ENCODE measurements around the gene MAP2. TPM values are rescaled to one million over a fixed set of nuclear protein-coding genes. Genes with fewer than 3 reads are reported as not detected.

Gene MAP2
- total RNA-seq, 1 experiment from 2014 or later: 7.6 TPM

DNA sequence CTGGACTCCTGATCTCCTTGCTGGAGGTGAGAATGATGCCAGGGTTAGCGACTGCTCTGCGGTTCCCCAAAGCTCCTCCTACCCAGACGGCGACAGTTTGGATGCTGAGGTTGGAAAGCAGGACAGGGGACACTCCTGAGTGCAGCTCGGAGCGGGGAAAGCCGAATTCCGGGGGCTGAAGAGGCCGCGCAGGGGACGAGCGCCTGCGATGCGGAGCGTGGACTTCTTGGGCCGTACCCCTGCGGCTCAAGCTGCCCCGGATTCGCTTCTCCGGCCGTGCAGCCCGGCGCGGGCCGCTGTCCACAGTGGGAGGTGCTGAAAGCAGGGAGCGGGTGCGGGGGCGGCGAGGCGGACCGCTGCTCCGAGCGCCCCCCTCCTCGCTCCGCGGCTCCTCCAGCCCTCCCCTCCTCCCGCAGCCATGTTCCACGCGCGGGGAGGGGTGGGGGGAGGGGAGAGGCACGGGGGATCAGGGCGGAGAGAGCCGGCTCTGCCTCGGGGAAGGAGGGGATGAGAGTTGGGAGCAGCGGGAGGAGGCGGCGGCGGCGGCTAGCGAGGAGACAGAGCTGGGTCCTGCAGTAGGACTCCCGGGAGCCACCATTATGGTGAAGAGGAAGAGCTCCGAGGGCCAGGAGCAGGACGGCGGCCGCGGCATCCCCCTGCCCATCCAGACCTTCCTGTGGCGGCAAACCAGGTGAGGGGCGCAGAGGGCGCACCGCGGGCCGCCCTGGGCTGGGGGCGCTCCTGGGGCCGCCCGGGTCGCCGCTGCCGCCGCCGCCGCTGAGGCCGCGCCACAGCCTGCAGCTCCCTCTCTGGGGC is 347.8 kb downstream of the MAP2 start, which contains the start of gene UNC80 (continued):
- TF ChIP-seq KAT7 (CRISPR knock-in tag; IDR thresholded peaks at IDR 0.05; ENCODE audit: borderline replicate concordance) (peak; percentile 82; the same call in 1 of the 2 replicates), GTF2I (CRISPR knock-in tag; conservative IDR thresholded peaks at IDR 0.05) (no peak), IRF2 (CRISPR knock-in tag; IDR thresholded peaks at IDR 0.05; ENCODE audit: borderline replicate concordance, low read depth) (0 out of 2 replicates have a peak, but pooled peaks have one; percentile 77), GRHL2 (CRISPR knock-in tag; IDR thresholded peaks at IDR 0.05; ENCODE audit: insufficient replicate concordance, severe bottlenecking) (no peak), ZNF121 (CRISPR knock-in tag; IDR thresholded peaks at IDR 0.05) (no peak), ELF4 (CRISPR knock-in tag; IDR thresholded peaks at IDR 0.05; ENCODE audit: low read depth) (0 out of 2 replicates have a peak, but pooled peaks have one; percentile 57), SP1 (CRISPR knock-in tag; conservative IDR thresholded peaks at IDR 0.05) (peak; percentile 86), FOXJ3 (CRISPR knock-in tag; IDR thresholded peaks at IDR 0.05; ENCODE audit: borderline replicate concordance) (no peak), NFATC4 (CRISPR knock-in tag; IDR thresholded peaks at IDR 0.05) (no peak), CREM (CRISPR knock-in tag; IDR thresholded peaks at IDR 0.05) (peak; percentile 75; the same call in 1 of the 2 replicates), CBFB (CRISPR knock-in tag; IDR thresholded peaks at IDR 0.05; ENCODE audit: low read depth) (peak; percentile 86; the same call in 1 of the 2 replicates), PRRX2 (CRISPR knock-in tag; IDR thresholded peaks at IDR 0.05) (no peak), JUN (CRISPR knock-in tag; IDR thresholded peaks at IDR 0.05) (peak; percentile 96), TP53 (CRISPR knock-in tag; IDR thresholded peaks at IDR 0.05) (peak; percentile 97), ZNF232 (CRISPR knock-in tag; IDR thresholded peaks at IDR 0.05) (peak; percentile 97), JAZF1 (CRISPR knock-in tag; IDR thresholded peaks at IDR 0.05) (no peak), NFE2L1 (CRISPR knock-in tag; IDR thresholded peaks at IDR 0.05) (peak; percentile 95), ZNF219 (CRISPR knock-in tag; IDR thresholded peaks at IDR 0.05; ENCODE audit: borderline replicate concordance) (peak; percentile 97; the same call in 1 of the 2 replicates), SMAD3 (CRISPR knock-in tag; IDR thresholded peaks at IDR 0.05; ENCODE audit: borderline replicate concordance) (peak; percentile 97)
- TF ChIP-seq, protein P1, sequence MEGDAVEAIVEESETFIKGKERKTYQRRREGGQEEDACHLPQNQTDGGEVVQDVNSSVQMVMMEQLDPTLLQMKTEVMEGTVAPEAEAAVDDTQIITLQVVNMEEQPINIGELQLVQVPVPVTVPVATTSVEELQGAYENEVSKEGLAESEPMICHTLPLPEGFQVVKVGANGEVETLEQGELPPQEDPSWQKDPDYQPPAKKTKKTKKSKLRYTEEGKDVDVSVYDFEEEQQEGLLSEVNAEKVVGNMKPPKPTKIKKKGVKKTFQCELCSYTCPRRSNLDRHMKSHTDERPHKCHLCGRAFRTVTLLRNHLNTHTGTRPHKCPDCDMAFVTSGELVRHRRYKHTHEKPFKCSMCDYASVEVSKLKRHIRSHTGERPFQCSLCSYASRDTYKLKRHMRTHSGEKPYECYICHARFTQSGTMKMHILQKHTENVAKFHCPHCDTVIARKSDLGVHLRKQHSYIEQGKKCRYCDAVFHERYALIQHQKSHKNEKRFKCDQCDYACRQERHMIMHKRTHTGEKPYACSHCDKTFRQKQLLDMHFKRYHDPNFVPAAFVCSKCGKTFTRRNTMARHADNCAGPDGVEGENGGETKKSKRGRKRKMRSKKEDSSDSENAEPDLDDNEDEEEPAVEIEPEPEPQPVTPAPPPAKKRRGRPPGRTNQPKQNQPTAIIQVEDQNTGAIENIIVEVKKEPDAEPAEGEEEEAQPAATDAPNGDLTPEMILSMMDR (IDR thresholded peaks at IDR 0.05): no peak
- TF ChIP-seq, protein P2, sequence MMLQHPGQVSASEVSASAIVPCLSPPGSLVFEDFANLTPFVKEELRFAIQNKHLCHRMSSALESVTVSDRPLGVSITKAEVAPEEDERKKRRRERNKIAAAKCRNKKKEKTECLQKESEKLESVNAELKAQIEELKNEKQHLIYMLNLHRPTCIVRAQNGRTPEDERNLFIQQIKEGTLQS (CRISPR knock-in tag; conservative IDR thresholded peaks at IDR 0.05): no peak
- TF ChIP-seq, protein P3, sequence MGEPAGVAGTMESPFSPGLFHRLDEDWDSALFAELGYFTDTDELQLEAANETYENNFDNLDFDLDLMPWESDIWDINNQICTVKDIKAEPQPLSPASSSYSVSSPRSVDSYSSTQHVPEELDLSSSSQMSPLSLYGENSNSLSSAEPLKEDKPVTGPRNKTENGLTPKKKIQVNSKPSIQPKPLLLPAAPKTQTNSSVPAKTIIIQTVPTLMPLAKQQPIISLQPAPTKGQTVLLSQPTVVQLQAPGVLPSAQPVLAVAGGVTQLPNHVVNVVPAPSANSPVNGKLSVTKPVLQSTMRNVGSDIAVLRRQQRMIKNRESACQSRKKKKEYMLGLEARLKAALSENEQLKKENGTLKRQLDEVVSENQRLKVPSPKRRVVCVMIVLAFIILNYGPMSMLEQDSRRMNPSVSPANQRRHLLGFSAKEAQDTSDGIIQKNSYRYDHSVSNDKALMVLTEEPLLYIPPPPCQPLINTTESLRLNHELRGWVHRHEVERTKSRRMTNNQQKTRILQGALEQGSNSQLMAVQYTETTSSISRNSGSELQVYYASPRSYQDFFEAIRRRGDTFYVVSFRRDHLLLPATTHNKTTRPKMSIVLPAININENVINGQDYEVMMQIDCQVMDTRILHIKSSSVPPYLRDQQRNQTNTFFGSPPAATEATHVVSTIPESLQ (CRISPR knock-in tag; IDR thresholded peaks at IDR 0.05): no peak
- TF ChIP-seq, protein P4, sequence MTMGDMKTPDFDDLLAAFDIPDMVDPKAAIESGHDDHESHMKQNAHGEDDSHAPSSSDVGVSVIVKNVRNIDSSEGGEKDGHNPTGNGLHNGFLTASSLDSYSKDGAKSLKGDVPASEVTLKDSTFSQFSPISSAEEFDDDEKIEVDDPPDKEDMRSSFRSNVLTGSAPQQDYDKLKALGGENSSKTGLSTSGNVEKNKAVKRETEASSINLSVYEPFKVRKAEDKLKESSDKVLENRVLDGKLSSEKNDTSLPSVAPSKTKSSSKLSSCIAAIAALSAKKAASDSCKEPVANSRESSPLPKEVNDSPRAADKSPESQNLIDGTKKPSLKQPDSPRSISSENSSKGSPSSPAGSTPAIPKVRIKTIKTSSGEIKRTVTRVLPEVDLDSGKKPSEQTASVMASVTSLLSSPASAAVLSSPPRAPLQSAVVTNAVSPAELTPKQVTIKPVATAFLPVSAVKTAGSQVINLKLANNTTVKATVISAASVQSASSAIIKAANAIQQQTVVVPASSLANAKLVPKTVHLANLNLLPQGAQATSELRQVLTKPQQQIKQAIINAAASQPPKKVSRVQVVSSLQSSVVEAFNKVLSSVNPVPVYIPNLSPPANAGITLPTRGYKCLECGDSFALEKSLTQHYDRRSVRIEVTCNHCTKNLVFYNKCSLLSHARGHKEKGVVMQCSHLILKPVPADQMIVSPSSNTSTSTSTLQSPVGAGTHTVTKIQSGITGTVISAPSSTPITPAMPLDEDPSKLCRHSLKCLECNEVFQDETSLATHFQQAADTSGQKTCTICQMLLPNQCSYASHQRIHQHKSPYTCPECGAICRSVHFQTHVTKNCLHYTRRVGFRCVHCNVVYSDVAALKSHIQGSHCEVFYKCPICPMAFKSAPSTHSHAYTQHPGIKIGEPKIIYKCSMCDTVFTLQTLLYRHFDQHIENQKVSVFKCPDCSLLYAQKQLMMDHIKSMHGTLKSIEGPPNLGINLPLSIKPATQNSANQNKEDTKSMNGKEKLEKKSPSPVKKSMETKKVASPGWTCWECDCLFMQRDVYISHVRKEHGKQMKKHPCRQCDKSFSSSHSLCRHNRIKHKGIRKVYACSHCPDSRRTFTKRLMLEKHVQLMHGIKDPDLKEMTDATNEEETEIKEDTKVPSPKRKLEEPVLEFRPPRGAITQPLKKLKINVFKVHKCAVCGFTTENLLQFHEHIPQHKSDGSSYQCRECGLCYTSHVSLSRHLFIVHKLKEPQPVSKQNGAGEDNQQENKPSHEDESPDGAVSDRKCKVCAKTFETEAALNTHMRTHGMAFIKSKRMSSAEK (CRISPR knock-in tag; IDR thresholded peaks at IDR 0.05; ENCODE audit: borderline replicate concordance): no peak
- TF ChIP-seq, protein P5, sequence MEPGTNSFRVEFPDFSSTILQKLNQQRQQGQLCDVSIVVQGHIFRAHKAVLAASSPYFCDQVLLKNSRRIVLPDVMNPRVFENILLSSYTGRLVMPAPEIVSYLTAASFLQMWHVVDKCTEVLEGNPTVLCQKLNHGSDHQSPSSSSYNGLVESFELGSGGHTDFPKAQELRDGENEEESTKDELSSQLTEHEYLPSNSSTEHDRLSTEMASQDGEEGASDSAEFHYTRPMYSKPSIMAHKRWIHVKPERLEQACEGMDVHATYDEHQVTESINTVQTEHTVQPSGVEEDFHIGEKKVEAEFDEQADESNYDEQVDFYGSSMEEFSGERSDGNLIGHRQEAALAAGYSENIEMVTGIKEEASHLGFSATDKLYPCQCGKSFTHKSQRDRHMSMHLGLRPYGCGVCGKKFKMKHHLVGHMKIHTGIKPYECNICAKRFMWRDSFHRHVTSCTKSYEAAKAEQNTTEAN (CRISPR knock-in tag; IDR thresholded peaks at IDR 0.05): peak; percentile 97
- TF ChIP-seq, protein P6, sequence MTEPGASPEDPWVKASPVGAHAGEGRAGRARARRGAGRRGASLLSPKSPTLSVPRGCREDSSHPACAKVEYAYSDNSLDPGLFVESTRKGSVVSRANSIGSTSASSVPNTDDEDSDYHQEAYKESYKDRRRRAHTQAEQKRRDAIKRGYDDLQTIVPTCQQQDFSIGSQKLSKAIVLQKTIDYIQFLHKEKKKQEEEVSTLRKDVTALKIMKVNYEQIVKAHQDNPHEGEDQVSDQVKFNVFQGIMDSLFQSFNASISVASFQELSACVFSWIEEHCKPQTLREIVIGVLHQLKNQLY (CRISPR knock-in tag; IDR thresholded peaks at IDR 0.05): peak; percentile 83; the same call in 1 of the 2 replicates
- TF ChIP-seq, protein P7, sequence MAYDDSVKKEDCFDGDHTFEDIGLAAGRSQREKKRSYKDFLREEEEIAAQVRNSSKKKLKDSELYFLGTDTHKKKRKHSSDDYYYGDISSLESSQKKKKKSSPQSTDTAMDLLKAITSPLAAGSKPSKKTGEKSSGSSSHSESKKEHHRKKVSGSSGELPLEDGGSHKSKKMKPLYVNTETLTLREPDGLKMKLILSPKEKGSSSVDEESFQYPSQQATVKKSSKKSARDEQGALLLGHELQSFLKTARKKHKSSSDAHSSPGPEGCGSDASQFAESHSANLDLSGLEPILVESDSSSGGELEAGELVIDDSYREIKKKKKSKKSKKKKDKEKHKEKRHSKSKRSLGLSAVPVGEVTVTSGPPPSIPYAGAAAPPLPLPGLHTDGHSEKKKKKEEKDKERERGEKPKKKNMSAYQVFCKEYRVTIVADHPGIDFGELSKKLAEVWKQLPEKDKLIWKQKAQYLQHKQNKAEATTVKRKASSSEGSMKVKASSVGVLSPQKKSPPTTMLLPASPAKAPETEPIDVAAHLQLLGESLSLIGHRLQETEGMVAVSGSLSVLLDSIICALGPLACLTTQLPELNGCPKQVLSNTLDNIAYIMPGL (CRISPR knock-in tag; IDR thresholded peaks at IDR 0.05): peak; percentile 96
